SIG-M5 treated with dmso at 0.1 percent for 504 hours (cell line): ENCODE measurements around the gene LRCH1.

Source experiments
- DNase-seq: peaks from one replicate; lab custom pipeline; 2025; ENCODE audit not compliant: unreplicated experiment; lab: John Stamatoyannopoulos, UW

The LRCH1 gene

GRCh38 chr13:46561691-46562090 lies 8.7 kb downstream of the LRCH1 start:
- no peak for DNase-seq

- no peak for DNase-seq
Measured at GRCh38 chr13:46562152-46562551, 9.2 kb downstream of the LRCH1 start.

GRCh38 chr13:46562581-46562980 lies 9.6 kb downstream of the LRCH1 start:
- DNase-seq: no peak

GRCh38 chr13:46565808-46566750 lies 13.1 kb downstream of the LRCH1 start:
- no peak for DNase-seq

- no peak for DNase-seq
Measured at GRCh38 chr13:46567671-46568070, 14.7 kb downstream of the LRCH1 start.

GRCh38 chr13:46569456-46569855 lies 16.5 kb downstream of the LRCH1 start:
- no peak for DNase-seq

GRCh38 chr13:46570273-46570672 lies 17.3 kb downstream of the LRCH1 start:
- no peak for DNase-seq

GRCh38 chr13:46571189-46571908 lies 18.4 kb downstream of the LRCH1 start:
- DNase-seq: no peak

GRCh38 chr13:46571909-46572595 lies 19.1 kb downstream of the LRCH1 start:
- no peak for DNase-seq

GRCh38 chr13:46572752-46573431 lies 19.9 kb downstream of the LRCH1 start:
- DNase-seq: no peak

GRCh38 chr13:46575301-46575771 lies 22.4 kb downstream of the LRCH1 start:
- no peak for DNase-seq

GRCh38 chr13:46575818-46576221 lies 22.9 kb downstream of the LRCH1 start:
- DNase-seq: no peak

GRCh38 chr13:46576762-46577161 lies 23.8 kb downstream of the LRCH1 start:
- no peak for DNase-seq

- DNase-seq: no peak
Measured at GRCh38 chr13:46577696-46578589, 25.0 kb downstream of the LRCH1 start.

- DNase-seq: no peak
Measured at GRCh38 chr13:46578590-46578975, 25.6 kb downstream of the LRCH1 start.

- no peak for DNase-seq
Measured at GRCh38 chr13:46580362-46580839, 27.4 kb downstream of the LRCH1 start.

GRCh38 chr13:46582190-46582589 lies 29.2 kb downstream of the LRCH1 start:
- no peak for DNase-seq

- DNase-seq: no peak
Measured at GRCh38 chr13:46586751-46587514, 34.0 kb downstream of the LRCH1 start.

- no peak for DNase-seq
Measured at GRCh38 chr13:46587807-46588418, 34.9 kb downstream of the LRCH1 start.
